ENCODE results near the gene APOC3.

DNA sequence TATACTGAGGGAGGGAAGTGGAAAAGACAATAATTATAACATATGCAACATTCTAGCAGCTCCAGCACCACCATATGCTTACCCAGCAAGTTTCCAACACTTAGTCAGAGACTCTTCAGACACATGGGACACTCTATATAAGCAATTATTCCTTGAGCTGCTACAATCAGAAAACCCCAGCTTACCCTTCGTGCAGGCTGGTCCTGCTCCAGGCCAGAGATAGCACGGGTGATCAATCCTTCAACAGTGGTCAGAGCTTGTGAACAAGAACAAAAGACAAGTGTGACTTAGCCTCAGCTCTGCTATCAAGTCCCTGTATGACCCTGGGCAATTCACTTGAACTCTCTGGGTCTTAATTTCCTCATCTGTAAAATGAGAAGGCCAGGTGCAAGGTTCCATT, 43.4 kb upstream of the APOC3 start:
- TF ChIP-seq CTCF (conservative IDR thresholded peaks at IDR 0.05; ENCODE audit: low read depth, low read length) (no peak), EZH2 (IDR thresholded peaks at IDR 0.05; ENCODE audit: low read length, unreplicated experiment) (no peak), EZH2phosphoT487 (IDR thresholded peaks at IDR 0.05; ENCODE audit: borderline replicate concordance, low read length) (no peak)
